Retinal pigment epithelial cell (primary cell): ENCODE data around the gene PHF13.
"Not testable (repeated sequence)": the region's sequence is repeated elsewhere in the genome, so short reads cannot be mapped to it uniquely, and the experiment has no call there.

Experiments
- DNase-seq: peaks from one replicate; pipeline ENCODE4 v3.0.0-alpha.2; 2010; ENCODE audit warnings: low read depth
- H3K4me3 ChIP-seq: 2 replicates; pipeline ENCODE4 v1.5.1; 2011; ENCODE audit warnings: mild to moderate bottlenecking, low read length, control low read depth, moderate library complexity
- TF ChIP-seq, protein P1 (sequence below): conservative IDR thresholded peaks from 2 replicates; pipeline ENCODE4 v1.5.1; 2011; ENCODE audit warnings: low read depth, low read length, control low read depth, inconsistent platforms

The PHF13 gene

DNA sequence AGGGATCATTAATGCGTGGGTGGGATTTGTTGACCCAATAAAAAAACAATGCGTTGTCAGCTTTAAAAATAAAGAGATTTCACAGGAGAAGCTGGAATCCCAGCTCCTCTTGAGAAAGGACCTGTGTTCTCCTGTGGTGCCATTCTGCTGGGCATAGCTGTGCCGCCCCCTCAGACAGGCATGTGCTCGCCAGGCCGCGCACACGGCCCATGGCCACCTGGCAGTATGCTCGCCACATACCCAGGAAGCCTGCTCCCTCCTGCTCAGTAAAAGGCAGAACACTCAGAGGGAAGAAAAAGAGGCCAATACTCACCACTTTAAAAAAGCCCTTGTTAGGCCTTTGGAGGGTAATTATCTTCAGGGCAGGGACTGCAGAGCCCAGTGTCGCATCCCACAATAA lies 24.2 kb downstream of the PHF13 start:
- DNase-seq, result no peak
- H3K4me3 ChIP-seq, result no peak overlapping the region
- TF ChIP-seq, protein P1, sequence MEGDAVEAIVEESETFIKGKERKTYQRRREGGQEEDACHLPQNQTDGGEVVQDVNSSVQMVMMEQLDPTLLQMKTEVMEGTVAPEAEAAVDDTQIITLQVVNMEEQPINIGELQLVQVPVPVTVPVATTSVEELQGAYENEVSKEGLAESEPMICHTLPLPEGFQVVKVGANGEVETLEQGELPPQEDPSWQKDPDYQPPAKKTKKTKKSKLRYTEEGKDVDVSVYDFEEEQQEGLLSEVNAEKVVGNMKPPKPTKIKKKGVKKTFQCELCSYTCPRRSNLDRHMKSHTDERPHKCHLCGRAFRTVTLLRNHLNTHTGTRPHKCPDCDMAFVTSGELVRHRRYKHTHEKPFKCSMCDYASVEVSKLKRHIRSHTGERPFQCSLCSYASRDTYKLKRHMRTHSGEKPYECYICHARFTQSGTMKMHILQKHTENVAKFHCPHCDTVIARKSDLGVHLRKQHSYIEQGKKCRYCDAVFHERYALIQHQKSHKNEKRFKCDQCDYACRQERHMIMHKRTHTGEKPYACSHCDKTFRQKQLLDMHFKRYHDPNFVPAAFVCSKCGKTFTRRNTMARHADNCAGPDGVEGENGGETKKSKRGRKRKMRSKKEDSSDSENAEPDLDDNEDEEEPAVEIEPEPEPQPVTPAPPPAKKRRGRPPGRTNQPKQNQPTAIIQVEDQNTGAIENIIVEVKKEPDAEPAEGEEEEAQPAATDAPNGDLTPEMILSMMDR, result no peak

DNA sequence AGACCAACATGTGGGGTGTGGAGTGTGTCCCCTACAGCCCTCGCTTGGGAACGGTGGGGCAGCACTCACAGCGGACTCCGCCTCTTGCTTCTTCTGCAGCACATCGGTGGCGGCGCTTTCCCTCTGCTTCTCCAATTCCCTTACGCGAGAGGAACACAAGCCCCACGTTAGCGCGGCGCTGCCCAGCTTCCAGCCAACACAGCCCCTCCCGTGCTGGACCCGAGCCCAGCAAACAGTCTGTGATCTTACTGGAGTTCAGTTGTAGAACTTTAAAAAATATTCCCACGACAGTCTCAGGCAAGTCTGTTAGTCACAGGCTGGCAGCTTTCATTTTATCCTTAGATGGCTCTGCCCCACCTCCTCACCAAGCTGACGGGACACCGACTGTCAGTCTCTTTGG lies 24.7 kb downstream of the PHF13 start:
- DNase-seq, result no peak
- no peak overlapping the region for H3K4me3 ChIP-seq
- TF ChIP-seq, protein P1, result no peak

DNA sequence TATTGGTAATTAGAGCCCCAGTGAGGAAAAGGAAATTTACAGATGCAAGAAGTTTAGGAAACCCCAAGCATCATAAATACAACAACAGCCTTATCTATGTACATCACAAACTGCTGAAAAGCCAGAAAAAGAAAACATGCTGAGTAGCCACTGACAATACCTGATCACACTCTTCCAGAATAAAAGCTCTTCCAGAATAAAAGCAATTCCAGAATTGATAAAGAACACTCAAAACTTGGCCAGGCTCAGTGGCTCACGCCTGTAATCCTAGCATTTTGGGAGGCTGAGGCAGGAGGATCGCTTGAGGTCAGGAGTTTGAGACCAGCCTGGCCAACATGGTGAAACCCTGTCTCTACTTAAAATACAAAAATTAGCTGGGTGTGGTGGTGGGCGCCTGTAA lies 27.3 kb downstream of the PHF13 start:
- not testable (repeated sequence) for DNase-seq, H3K4me3 ChIP-seq

DNA sequence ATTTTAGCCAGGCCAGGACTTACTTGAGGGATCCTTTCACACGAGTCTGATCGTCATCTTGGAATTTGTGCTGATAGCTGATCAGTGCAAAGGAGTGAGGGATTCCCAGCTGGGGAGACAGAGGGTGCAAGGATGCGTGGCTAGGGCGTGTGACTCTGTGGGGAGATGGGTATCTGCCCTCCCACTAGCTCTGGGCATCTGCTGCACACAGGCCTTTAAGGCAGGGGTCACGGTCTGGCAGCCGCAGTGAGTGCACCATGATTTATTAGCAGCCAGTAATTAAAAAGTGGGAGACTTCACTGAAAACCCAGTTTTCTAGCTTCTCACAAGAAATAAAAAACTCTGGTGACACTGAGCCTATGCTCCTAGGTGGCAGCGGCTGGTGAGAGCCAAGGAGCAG lies 31.5 kb downstream of the PHF13 start:
- TF ChIP-seq, protein P1, result no peak
- H3K4me3 ChIP-seq, result no peak overlapping the region
- no peak for DNase-seq

DNA sequence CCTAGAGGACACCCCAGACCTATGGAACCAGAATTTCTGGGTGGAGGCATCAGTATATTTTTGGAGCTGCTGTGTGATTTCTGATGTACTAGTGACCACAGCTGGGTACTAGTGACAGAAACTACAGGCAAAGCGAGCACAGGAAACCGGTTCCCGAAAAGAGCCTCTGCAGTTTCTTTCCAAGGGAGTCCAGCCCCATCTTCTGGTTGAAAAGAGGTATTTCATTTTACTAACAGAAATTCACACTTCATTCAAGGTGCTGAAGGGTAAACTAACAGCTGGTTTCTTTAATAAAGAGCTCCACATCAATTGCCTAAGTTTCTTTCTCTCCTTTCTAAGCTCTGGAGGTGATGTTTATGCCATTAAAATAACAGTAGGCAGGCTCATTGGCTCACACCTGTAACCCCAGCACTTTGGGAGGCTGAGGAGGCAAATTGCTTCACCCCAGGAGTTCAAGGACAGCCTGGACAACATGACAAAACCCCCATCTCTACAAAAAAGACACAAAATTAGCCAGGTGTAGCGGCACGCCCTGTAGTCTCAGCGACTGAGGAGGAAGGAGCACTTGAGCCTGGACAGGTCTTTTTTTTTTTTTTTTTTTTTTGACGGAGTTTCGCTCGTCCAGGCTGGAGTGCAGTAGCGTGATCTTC lies 33.1 kb downstream of the PHF13 start:
- DNase-seq, result no peak
- no peak overlapping the region for H3K4me3 ChIP-seq
- TF ChIP-seq, protein P1, result peak; percentile 67

DNA sequence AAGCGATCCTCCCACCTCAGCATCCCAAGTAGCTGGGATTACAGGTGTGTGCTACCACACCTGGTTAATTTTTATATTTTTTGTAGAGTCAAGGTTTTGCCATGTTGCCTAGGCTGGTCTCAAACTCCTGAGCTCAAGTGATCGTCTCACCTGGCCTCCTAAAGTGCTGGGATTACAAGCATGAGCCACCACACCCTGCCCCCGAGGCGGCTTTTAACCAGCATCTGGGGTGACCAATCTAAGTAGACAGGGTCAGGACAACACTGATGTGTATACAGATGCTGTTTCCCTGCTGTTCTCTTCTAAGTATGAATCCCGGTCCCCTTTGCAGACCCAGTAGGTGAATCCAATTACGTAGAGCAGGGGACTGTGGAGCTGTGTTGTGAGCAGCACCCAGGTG lies 35.0 kb downstream of the PHF13 start:
- TF ChIP-seq, protein P1, result no peak
- DNase-seq, result no peak
- H3K4me3 ChIP-seq, result no peak overlapping the region

DNA sequence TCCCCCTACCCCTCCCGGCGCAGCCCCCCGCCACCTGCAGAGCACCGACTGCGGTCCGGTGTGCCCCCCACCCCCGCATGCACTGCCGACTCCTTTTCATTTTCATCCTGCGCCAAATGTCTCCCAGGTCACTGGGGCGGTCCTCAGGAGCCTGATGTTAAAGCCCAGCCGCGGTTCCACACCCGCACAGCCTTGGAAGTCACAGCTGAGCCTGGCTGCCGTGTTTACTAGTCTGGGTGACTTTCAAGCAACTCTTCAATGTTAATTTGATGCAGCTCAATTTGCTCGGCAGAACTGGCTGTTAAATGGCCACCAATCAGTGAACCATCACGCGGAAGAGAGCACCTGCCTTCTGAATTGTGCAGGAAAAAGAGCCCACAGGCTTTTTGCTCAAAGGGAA lies 38.4 kb downstream of the PHF13 start:
- no peak for DNase-seq
- TF ChIP-seq, protein P1, result no peak
- no peak overlapping the region for H3K4me3 ChIP-seq
